ENCODE measurements around the gene MLLT3. TPM values are rescaled to one million over a fixed set of nuclear protein-coding genes. Genes with fewer than 3 reads are reported as not detected.

MLLT3 gene
- total and polyA plus RNA-seq, 2 of the 13 experiments (the other 11 are each of a cell fraction or from before 2014, with no cell fraction given): 12.3 to 12.6 TPM

GRCh38 chr9:20294046-20294750, 328.1 kb downstream of the MLLT3 start:
- DNase-seq (ENCODE audit: low spot score): no peak
- FAIRE-seq: no peak
- TF ChIP-seq TEAD2 (CRISPR knock-in tag; IDR thresholded peaks at IDR 0.05) (no peak), DPF2 (CRISPR knock-in tag; IDR thresholded peaks at IDR 0.05; ENCODE audit: borderline replicate concordance, low read depth) (no peak), MAFF (IDR thresholded peaks at IDR 0.05; ENCODE audit: low read depth, low read length) (0 out of 2 replicates have a peak, but pooled peaks have one; percentile 5), ZNF160 (CRISPR knock-in tag; IDR thresholded peaks at IDR 0.05) (no peak), MAFK (conservative IDR thresholded peaks at IDR 0.05 in 1 of 2, IDR thresholded peaks at IDR 0.05 in 1 of 2; ENCODE audit: low read length in 2 of 2) (peak; percentile 19 to 64; a peak in 3 of 4 replicates), ARNT (IDR thresholded peaks at IDR 0.05) (no peak), CCAR2 (optimal IDR thresholded peaks at IDR 0.05; ENCODE audit: low read depth, low read length) (no peak), CBFB (CRISPR knock-in tag; IDR thresholded peaks at IDR 0.05) (no peak)
- H3K79me2 ChIP-seq (ENCODE audit: insufficient read depth, low read length): no peaks in the 10 kb centered on the region
- CTCF ChIA-PET (ENCODE audit: low intra/inter-chr PET ratio, low total read pairs): no interaction called here
- intact Hi-C loops (cut with micrococcal nuclease; ENCODE audit: unreplicated experiment) (no loop called here), in situ Hi-C loops (cut with HindIII; ENCODE audit: extremely low pct_ligation_motif_present, low pct_unique_long_range_greater_than_20kb) (no loop called here)
- H3K27ac ChIP-seq (ENCODE audit: extremely low read length, insufficient read depth, low read length): no peak overlapping the region
- POLR2A ChIA-PET: no interaction called here
- H3K27me3 ChIP-seq (ENCODE audit: control insufficient read depth in 1 of 2, insufficient read depth in 2 of 2, low read length in 2 of 2): no peaks in the 10 kb centered on the region; a peak in 1 of 5 replicates
- H2AFZ ChIP-seq (ENCODE audit: low read length): no peak overlapping the region
- peaks cover 46% of the 10 kb centered on the region for H3K4me1 ChIP-seq (ENCODE audit: insufficient read depth, low read length)
- no TSS peak for BruUV-seq (replicated peaks)
- H3K9ac ChIP-seq (ENCODE audit: insufficient read depth, low read depth, low read length): no peak overlapping the region
- WGBS (ENCODE audit: low lambda C conversion rate): 18% methylated on average over 6 of the region's 6 CpGs
- no peaks in the 10 kb centered on the region for H3K36me3 ChIP-seq (replicated peaks in 1 of 2; ENCODE audit: control insufficient read depth in 1 of 2, insufficient read depth in 2 of 2, low read length in 2 of 2)
- H3K9me3 ChIP-seq (ENCODE audit: low read length): no peaks in the 10 kb centered on the region
- H3K4me2 ChIP-seq (ENCODE audit: low read depth, low read length): no peak overlapping the region
- H4K20me1 ChIP-seq (ENCODE audit: insufficient read depth, low read length): no peaks in the 10 kb centered on the region
- peak; percentile 51; the same call in 2 of the 3 replicates for ATAC-seq
- no peak overlapping the region for H3K4me3 ChIP-seq (replicated peaks in 1 of 3; ENCODE audit: insufficient read depth in 1 of 3, low read depth in 2 of 3, low read length in 3 of 3)

GRCh38 chr9:20292002-20292401, 330.3 kb downstream of the MLLT3 start:
- no peak overlapping the region for H2AFZ ChIP-seq (ENCODE audit: low read length)
- H3K27me3 ChIP-seq (ENCODE audit: control insufficient read depth in 1 of 2, insufficient read depth in 2 of 2, low read length in 2 of 2): no peaks in the 10 kb centered on the region
- no peak for FAIRE-seq
- BruUV-seq (replicated peaks): no TSS peak
- no peak overlapping the region; a peak in 1 of 6 replicates for H3K4me3 ChIP-seq (replicated peaks in 1 of 3; ENCODE audit: insufficient read depth in 1 of 3, low read depth in 2 of 3, low read length in 3 of 3)
- in situ Hi-C loops (cut with HindIII; ENCODE audit: extremely low pct_ligation_motif_present, low pct_unique_long_range_greater_than_20kb) (no loop called here), intact Hi-C loops (cut with micrococcal nuclease; ENCODE audit: unreplicated experiment) (no loop called here)
- H3K36me3 ChIP-seq (replicated peaks in 1 of 2; ENCODE audit: control insufficient read depth in 1 of 2, insufficient read depth in 2 of 2, low read length in 2 of 2): no peaks in the 10 kb centered on the region
- H3K9ac ChIP-seq (ENCODE audit: insufficient read depth, low read depth, low read length): no peak overlapping the region
- ATAC-seq: peak; percentile 39
- peak overlapping the region; percentile 45 for H3K4me2 ChIP-seq (ENCODE audit: low read depth, low read length)
- H3K27ac ChIP-seq (ENCODE audit: extremely low read length, insufficient read depth, low read length): no peak overlapping the region
- CTCF ChIA-PET (ENCODE audit: low intra/inter-chr PET ratio, low total read pairs): no interaction called here
- H3K79me2 ChIP-seq (ENCODE audit: insufficient read depth, low read length): no peaks in the 10 kb centered on the region
- H4K20me1 ChIP-seq (ENCODE audit: insufficient read depth, low read length): no peaks in the 10 kb centered on the region
- peaks cover 61% of the 10 kb centered on the region for H3K4me1 ChIP-seq (ENCODE audit: insufficient read depth, low read length)
- DNase-seq (ENCODE audit: low spot score): peak; percentile 30
- WGBS (ENCODE audit: low lambda C conversion rate): 41% methylated on average over 4 of the region's 4 CpGs
- POLR2A ChIA-PET: no interaction called here
- no peaks in the 10 kb centered on the region for H3K9me3 ChIP-seq (ENCODE audit: low read length)
- TF ChIP-seq ZNF549 (CRISPR knock-in tag; IDR thresholded peaks at IDR 0.05): no peak
- no peak for TF ChIP-seq ZNF335 (CRISPR knock-in tag; IDR thresholded peaks at IDR 0.05)
- TF ChIP-seq MED8 (CRISPR knock-in tag; IDR thresholded peaks at IDR 0.05; ENCODE audit: insufficient replicate concordance): no peak
- no peak for TF ChIP-seq SRSF9 (IDR thresholded peaks at IDR 0.05; ENCODE audit: borderline replicate concordance, insufficient read depth, low read depth, low read length, poor library complexity, severe bottlenecking)
- no peak for TF ChIP-seq NCOR1 (IDR thresholded peaks at IDR 0.05; ENCODE audit: borderline replicate concordance, low read length)
- no peak for TF ChIP-seq ZNF691 (CRISPR knock-in tag; IDR thresholded peaks at IDR 0.05; ENCODE audit: borderline replicate concordance, low read depth)
- no peak for TF ChIP-seq ZNF678 (CRISPR knock-in tag; IDR thresholded peaks at IDR 0.05)

All from HepG2 (cell line).